Dermis blood vessel endothelial cell (primary cell): Measurements from ENCODE around the gene JDP2. TPM values are rescaled to one million over a fixed set of nuclear protein-coding genes. Genes with fewer than 3 reads are reported as not detected.
"Not testable (repeated sequence)": the region's sequence is repeated elsewhere in the genome, so short reads cannot be mapped to it uniquely, and the experiment has no call there.

Experiments used
- DNase-seq: peaks from one replicate; pipeline ENCODE4 v3.0.0; 2010
- total RNA-seq: library from RNA; depleted of rRNA; stranded (reverse); fragments of >200 nt; gene quantifications from 2 replicates; pipeline ENCODE4 v1.2.3, GENCODE V29; 2014

The JDP2 gene, protein sequence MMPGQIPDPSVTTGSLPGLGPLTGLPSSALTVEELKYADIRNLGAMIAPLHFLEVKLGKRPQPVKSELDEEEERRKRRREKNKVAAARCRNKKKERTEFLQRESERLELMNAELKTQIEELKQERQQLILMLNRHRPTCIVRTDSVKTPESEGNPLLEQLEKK
- 10.2 and 16.0 TPM in 2 replicates for total RNA-seq

DNA sequence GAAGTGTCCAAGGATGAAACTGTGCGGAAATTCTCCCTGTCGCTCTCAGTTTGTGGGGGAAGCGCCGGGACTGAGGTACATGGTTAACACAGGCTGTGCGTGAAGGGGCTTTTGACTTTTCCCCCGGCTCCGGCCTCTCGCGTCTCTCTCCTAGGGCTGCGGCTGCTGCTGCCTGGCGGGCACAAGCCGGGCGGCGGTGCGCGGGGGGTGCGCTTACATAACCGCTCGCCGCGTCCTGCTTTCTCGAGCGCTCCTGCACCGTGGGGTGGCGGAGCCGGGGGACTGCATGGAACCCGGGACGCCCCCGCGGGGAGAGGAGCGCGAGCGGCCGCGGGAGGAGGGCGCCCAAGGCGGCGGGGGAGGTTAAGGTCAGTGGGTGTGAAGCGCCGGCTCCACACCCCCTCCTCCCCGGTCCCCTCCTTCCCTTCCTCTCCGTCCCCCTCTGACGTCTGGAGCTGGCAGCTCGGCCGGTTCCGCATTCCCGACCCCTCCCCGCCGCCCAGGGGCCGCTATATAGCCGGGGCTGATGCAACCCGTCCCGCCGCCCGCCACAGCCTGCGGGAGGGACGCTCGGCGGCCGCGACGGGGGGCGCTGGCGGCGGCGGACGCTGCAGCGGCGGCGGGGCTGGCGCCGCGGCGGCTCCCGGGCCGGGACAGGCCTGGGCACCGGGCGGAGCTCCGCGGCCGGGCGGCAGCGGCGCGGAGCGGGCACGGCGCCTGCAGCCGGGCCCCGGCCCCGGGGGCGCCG is at the start of gene JDP2:
TSS of gene JDP2 (plus strand) at position 541 of the 748 bp plus-strand sequence. CDS start 9,899 bp downstream, outside the sequence.
- peak; percentile 63 for DNase-seq

DNA sequence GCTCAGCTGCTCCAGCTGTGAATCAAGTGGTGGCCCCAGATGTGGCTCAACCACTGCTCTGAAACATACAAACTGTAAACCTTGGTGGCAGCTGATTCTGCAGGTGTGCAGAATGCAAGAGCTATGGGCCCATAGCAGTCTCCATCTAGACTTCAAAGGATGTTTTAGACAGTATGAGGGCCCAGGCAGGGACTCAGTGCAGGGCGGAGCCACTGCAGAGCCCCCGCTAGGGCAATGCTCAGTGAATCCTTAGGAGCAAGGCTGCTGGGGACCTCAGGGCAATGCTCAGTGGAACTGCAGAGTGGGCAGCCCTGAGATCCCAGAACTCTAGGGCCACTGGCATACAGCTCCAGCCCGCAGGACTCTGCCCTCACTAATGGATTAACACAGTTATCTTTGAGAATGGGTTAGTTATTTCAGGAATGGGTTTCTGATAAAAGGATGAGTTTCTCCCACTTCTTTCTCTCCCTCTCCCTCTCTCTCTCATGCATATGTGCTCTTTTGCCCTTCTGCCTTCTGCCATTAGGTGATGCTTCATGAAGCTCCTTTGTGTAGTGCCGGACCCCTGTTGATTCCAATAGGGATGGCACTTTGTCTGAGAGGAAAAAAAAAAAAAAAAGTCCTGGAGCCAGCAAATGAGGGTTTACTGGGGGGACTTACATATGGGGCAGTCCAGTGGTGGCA is 48.4 kb upstream of the JDP2 start:
- no peak for DNase-seq

DNA sequence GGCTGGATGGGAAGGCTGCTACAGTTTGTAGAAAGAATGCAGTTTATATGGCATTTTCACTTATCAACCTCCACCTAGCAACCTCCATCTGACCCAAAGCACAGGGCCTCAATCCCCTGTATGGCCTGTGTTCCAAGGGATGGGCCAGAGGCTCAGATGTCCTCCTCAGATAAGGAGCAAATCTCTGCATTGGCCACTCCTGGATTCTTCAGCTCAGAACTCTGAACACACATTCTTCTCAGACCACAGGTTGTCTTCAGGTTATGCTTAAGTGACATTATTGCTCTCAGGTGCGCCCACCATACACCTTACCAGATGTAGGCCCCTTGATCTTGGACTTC is 47.9 kb upstream of the JDP2 start:
- no peak for DNase-seq

DNA sequence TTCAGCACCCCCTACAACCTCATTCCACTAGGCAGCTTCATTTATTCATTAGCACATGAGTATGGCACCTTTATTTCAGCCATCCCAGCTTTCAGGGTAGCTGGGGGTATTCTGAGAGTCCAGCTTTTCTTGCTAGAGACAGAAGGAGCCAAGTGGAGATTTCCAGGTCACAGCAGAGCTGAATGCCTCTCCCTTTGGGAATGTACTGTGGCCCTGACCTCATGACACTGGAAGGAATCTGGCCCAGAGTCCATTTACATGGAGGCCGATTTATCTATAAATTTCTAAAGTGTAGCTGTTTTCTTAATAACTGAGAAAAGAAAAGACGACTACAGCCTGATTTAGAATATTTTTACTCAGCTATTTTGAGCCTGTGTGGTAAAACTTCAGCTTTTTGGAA is 47.2 kb upstream of the JDP2 start:
- DNase-seq: no peak

DNA sequence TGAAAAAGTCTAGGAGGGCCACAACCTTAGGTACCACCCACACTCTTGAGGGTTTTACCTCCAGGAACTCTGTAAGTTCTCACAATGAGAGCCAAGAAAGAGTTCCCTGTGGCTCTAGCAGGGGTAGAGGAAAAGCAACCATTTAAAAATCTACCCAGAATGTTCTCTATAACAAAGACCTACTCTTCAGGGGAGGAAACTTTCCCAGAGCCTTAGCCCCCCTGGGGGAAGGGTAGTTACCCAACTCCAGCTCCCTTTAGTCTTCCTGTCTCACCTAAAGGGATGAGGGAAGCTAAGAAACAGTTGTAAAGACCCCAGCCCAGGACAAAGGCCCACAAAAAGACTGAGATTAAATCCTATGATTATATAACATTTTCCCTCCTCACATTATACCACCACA is 46.2 kb upstream of the JDP2 start:
- no peak for DNase-seq

DNA sequence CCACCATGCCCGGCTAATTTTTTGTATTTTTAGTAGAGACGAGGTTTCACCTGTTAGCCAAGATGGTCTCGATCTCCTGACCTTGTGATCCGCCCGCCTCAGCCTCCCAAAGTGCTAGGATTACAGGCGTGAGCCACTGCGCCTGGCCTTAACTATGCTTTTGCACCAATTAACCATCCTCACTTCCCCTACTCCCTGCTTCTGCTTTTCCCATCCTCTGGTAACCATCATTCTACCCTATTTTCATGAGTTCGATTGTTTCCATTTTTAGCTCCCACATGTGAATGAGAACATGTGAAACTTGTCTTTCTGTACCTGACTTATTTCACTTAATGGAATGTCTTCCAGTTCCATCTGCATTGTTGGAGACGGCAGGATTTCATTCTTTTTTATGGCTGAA is 44.6 kb upstream of the JDP2 start:
- DNase-seq: not testable (repeated sequence)

DNA sequence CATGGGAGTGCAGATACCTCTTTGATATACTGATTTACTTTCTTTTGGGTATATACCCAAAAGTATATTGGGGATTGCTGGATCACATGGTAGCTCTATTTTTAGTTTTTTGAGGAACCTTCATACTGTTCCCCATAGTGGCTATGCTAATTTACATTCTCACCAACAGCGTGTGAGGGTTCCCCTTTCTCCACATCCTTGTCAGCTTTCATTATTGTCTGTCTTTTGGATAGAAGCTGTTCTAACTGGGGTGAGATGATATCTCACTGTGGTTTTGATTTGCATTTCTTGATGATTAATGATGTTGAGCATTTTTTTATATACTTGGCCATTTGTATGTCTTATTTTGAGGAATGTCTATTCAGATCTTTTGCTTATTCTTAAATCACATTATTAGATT is 44.1 kb upstream of the JDP2 start:
- no peak for DNase-seq

DNA sequence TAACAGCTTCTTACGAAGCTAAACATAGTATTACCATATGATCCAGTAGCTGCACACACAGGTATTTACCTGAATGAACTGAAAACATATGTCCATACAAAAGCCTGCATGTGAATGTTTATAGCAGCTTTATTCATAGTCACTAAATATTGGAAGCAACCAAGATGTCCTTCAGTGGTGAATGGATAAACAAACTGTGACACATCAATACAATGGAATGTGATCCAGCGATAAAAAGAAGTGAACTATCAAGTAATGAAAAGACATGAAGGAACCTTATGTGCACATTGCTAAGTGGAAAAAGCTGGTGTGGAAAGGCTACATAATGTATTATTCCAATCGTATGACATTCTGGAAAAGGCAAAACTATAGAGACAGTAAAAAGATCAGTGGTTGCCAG is 38.1 kb upstream of the JDP2 start:
- no peak for DNase-seq

DNA sequence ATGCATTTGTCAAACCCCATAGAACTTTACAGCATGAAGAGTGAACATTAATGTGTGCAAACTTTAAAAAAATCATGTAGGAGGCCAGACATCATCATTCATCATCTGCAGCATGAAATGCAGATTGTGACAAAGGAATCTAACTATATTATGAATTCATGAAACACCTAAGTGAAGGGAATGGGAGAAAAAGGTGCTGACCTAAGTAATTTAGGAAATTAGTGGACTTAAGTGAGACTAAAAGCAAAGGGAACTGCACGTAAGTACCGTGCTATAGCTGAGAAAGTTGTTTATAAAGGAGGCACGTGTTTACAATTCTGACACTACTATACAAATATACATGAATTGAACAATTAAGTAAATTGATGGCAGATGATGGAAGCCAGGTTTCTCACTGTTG is 37.6 kb upstream of the JDP2 start:
- no peak for DNase-seq

DNA sequence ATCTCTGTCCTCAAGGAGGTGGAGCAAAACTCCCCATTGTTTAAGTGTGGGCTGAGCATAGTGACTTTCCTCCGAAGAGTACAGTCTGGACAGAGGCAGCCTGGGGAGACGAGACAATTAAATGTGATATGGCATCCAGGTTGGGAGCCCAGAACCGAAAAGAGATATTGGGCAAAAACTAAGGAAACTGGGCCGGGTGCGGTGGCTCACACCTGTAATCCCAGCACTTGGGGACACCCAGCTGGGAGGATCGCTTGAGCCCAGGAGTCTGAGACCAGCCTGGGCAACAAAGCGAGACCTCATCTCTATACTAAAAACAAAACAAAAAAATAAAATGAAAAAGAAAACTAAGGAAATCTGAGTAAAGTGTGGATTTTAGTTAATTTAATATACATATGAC is 35.9 kb upstream of the JDP2 start:
- DNase-seq: no peak

DNA sequence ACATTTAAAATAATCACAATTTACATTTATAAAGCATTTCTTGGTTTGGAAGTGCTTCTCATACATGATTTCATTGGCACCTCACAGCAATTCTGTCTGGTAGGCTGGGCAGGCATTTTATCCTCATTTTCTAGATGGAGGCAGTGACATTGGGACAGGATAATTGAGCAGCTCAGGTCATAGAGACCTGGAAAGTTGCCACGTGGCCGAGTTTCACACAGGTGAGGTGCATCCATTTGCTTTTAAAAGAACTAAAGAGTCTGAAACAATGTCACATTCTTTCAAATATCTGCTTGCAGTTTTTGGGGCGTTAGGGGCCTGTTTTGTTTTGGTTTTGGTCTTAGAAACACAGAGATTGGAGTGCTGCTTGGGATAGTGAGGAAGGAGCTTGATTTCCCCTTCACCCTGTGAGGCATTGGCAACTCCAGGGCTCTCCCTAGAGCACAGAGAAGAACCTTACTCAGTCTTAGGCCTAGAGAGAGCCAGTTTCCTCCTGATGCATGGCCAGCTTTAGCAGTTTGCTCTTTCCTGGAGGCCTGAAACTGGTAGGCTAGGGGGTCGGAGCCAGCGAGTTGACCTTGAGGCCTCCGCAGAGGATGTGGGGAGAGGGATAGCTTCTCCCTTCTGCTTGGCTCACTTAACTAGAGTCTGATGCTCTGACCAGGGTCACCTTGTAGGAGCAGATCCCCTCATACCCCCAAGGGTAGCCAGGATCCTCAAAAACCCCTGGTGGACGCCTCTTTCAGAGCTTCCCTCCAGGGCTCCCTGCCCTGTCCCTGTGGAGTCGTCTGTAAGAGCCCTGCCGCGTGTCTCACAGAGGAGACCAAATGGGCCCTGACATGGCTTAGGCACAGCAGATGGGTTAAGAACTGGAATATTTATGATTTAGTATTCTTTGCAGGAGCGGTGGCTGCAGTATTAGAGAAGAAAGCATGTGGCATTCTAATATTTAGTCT is 34.9 kb upstream of the JDP2 start:
- no peak for DNase-seq

DNA sequence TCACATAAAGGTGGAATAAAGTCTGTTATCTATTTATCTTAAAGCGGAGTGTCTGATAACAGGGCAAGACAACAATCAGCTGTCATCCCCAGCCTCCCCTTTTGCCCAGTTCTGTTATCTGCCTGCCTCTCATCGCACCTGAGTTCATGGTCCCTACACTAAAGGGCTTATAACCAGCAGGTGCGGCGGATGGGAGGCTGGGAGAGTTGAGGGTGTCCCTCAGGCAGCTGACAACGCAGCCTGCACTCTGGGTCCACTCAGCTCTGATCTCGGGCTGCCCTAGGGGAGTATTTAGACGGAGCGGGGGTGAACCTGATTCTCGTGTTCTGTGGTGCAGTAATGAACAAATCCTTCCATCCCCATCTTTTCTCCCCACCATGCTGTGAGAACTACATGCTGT is 34.0 kb upstream of the JDP2 start:
- DNase-seq: no peak

DNA sequence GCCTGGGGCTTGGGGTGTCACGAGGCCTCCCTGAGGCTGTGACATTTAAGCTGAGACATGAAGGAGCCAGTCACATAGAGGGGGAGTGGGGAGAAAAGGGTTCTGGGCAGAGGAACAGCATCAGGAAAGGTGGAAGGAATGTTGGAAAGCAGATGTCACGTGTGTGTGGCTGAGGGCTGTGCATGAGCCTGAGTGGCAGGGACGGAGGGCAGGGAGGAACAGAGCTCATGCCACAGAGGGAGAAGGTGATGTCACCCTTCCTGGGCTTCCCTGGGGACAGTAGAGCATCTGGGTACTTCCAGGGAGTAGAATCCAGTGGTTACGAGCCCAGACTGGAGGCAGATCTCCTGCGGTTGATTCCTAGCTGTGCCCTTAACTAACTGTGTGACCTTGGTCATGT is 32.0 kb upstream of the JDP2 start:
- DNase-seq: no peak

DNA sequence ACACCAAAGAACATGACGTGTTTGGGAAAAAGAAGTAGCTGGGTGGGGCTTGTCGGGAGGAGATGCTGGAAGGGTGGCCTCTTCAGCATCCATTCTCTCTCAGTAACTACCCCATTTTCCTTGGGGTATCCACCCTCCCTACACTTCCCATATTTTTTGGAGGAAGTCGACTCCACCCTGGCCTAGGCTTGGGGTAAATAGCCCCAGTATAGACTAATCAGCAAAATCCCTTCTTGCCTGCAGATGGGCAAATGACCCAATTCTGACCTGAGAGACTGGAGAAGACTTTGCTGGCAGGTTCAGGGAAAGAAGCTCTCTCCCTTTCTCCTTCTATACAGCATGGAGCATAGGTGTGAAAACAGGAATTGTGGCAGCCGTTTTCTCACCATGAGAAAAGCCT is 28.5 kb upstream of the JDP2 start:
- DNase-seq: peak; percentile 2

DNA sequence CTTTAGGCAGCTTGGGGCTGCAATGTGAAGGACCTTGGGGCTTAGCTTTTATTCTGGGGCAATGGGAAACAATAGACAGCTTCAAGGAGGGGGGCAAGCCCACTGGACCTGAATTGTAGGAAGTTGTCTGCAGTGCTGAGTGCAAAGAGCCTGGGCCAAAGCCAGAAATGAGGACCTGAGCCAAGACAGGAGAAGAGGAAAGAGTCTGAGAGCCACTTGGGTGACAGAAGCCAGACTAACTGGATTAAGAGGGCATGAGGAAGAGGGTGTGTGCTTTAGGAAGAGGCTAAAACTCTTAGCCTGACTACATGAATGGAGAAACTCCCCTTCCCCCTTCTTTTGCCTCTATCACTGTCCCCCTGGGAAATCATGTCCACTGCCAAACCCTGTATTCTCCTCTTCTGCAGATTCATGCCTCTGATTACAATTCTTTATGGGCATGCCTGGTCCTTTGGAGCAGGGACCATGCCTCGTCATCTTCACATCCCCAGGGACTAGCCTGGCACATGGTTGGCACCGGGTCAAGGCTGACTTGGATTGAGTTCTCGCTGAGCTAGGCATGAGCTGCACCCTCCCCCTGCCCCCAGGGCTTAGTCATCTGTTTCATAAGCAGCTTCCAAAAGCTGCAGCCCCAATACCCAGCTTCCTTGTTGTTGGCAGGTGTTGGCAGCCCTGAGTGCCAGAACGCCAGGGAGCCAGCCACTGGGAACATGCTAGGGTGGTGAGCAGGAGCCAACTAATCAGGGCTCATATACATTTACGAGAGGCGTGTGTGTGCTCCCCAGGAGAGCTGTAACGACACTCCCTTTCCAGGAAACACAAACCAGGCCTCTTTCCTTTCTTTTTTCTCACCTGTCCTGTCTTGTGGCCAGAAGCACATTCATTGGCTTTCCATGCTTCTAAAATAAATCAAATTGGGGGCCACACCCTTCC is 27.7 kb upstream of the JDP2 start:
- DNase-seq: peak; percentile 70

DNA sequence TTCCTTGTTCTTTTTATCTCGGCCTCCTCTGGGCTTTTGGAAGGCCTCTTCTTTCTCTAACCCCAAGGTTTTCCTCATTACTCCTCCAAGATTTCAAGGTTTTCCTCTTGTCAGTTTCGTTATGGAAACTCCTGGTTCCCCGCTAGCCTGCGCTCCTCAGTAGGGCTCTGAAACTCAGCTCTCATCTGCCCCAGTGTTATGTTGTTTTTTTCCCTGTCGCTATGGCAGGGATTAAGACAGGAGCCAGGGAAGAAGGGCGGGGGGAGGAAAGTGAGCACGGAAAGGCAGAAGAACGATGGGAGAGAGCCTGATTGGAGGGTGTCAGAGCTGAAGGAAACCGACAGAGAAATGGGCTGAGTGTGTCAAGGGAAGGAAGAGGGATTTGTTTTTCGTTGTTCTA is 26.5 kb upstream of the JDP2 start:
- no peak for DNase-seq

DNA sequence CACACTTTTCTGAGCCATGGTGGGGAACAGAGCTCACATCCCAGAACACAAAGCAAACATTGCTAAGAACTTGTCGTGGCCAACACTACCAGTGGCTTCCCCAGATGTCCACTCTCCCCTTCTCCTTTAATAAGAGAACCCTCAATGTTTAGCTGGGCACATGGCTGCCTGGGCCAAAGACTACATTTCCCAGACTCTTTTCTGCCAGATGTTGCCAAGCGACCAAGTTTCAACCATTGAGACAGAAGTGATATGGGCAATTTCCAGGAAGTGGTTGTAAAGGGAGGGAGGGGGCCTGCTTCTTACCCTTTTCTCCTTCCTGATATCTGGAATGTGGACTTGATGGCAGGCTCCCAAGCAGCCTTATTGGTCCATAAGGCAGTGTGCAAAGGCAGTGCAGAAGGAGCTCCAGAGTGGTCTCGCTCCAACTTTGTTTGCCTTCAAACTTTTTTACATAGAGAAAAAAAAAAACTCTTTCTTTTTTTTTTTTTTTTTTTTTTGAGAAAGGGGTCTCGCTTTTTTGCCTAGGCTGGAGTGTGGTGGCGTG is 24.9 kb upstream of the JDP2 start:
- DNase-seq: no peak

DNA sequence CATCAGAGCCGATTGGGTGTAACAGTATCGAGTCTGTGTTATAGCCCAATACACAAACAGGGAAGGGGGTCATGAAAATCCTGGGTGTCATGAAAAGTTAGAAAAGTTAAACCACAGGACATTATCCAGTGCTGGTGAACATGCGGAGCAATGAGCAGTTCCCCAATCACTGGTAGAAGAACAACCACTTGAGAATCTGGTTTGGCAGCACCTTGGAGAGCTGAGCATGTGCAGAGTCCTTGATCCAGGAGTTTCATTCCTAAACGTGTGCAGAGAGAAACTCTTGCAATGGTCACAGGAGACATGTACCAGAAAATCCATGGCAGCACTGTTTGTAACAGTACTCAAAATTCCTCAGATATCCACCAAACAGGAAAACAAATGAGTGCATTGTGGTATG is 23.0 kb upstream of the JDP2 start:
- DNase-seq: no peak

DNA sequence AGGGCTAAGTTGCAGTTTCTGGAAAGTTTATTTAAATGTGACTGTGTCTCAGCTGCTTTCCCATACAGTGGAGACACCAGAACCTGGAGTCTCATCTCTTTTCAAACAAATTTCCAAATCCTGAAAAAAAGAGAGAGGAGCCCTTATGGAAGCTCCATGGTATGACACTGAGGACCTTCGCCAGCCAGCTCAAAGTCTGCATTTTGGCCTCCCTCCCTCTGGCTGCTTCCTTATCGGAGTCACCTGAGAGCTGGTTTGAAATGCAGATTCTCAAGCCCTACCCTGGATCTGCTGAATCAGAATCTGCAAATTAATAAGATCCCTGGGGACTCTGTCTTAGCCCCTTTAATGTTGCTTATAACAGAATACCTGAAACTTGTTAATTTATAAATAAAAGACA is 21.7 kb upstream of the JDP2 start:
- no peak for DNase-seq

DNA sequence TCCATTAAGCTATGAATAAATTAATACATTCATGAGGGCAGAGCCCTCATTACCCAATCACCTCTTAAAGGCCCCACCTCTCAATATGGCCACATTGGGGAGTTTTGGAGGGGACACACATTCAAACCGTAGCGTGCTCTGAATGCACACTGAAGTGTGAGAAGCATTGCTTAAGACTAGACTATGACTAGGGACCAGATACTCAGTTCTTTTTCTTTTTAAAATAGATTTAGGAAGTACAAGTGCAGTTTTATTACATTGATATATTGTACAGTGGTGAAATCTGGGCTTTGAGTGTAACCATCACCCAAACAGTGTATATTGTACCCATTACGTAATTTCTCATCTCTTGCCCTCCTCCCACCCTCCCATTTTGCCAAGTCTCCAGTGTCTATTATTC is 21.0 kb upstream of the JDP2 start:
- no peak for DNase-seq

DNA sequence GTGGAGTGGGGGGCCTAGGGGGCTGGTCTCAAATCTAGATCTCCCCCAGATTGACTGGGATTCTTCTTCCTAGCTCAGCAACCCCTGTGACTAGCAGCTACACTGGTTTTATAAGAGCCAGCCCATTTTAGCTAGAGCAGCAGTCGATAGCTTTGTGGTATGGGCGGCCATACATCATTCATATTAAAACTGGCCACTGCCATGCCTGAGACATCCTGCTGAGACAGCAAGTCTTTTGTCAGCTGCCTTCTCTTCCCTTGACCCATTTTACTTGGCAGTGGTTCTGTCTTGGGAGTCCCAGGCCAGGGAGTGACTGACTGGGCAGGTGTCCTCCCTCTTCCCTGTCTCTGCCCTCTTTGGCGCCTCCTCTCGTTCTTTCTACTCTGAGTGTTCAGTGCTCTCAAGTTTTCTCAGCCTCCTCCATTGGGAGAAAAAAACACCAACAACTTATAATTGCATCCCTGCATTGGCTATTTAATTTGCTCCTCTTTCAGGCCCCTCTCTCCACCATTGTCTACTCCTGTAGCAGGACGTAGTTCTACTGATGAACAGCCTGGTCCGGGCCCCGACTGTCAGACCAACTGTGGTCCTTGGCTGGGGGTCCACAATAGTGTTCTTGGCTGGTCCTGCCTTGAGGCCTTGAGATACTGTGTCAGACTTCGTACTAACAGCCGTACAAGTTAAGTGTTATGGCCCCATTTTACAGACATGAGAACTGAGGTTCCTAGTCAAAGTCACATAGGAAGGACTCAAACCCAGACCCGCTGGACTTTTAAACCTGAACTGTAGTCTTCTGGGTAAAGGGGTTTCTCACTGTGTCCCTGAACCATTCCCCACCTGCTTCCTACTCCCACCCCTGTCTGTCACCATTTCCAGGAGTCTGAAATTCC is 18.3 kb upstream of the JDP2 start:
- no peak for DNase-seq
